AG04450 (cell line): ENCODE measurements around the gene IGFN1. TPM values are rescaled to one million over a fixed set of nuclear protein-coding genes. Genes with fewer than 3 reads are reported as not detected.

Experiments
- CTCF ChIA-PET: fragments of 300-600, 350-600 bp; formaldehyde crosslinking; extraction: SDS; loops from one replicate; lab custom pipeline; 2022; ENCODE audit warnings: antibody characterized with exemption, inconsistent platforms; lab: Charles Lee
- POLR2A ChIA-PET: fragments of 350-600 bp; formaldehyde crosslinking; extraction: SDS; loops from one replicate; lab custom pipeline; 2021; ENCODE audit warnings: antibody characterized with exemption, inconsistent platforms; lab: Yijun Ruan, JAX
- DNase-seq: peaks from one replicate; pipeline ENCODE4 v3.0.0-alpha.2; 2011; ENCODE audit warnings: low read depth, low spot score
- H3K27ac ChIP-seq: one replicate; pipeline ENCODE4 v1.5.1; 2012; ENCODE audit warnings: low read depth, low read length, control low read depth
- H3K27me3 ChIP-seq: one replicate; pipeline ENCODE4 v1.6.0; 2012; ENCODE audit warnings: low read length; ENCODE audit not compliant: control insufficient read depth, insufficient read depth
- H3K4me3 ChIP-seq: 2 replicates; pipeline ENCODE4 v1.5.1; 2011; ENCODE audit warnings: mild to moderate bottlenecking, low read depth, low read length, control low read depth
- H3K9me3 ChIP-seq: 2 replicates; pipeline ENCODE4 v1.5.1; 2012; ENCODE audit warnings: low read length; ENCODE audit not compliant: control insufficient read depth, insufficient read depth
- polyA plus RNA-seq: library from polyadenylated mRNA; depleted of rRNA; stranded (reverse); fragments of >200 nt; gene quantifications from 2 replicates; pipeline ENCODE4 v1.2.3, GENCODE V29; 2011
- TF ChIP-seq, protein P1 (sequence below): IDR thresholded peaks from 2 replicates; pipeline ENCODE4 v1.5.1; 2011; ENCODE audit warnings: low read depth, low read length, control low read depth, inconsistent platforms

IGFN1 gene
- polyA plus RNA-seq, 1 experiment = not detected

DNA sequence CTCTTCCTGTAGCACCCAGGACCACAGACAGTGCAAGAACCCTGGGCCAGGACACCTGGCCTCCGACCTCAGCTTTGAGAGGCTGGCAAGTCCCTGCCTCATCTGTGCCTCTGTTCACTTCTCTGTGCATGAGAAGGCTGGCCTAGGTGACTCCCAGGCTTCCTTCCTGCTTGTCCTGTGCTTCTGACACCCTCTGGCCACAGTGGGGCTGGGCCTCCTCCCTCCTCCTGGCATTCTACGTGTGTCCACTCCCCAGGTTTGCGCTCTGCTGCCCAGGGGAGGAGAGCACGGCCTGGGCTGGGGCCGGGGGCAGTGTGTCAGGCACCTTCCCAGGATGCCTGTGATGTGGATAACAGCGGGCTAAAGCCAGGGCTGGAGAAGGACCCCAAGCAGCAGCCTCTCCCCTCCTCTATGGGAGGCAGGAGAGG lies 62.3 kb downstream of the IGFN1 start:
- no peak overlapping the region for H3K27ac ChIP-seq
- CTCF ChIA-PET = interaction anchor here (0.5 to 2.7 kb wide), 3 partner anchors 32 to 108 kb away, joined by 3 to 12 read pairs (median 3); no protein-coding TSS in a partner anchor
- POLR2A ChIA-PET = no interaction called here
- peaks cover 16% of the 10 kb centered on the region for H3K27me3 ChIP-seq
- TF ChIP-seq, protein P1, sequence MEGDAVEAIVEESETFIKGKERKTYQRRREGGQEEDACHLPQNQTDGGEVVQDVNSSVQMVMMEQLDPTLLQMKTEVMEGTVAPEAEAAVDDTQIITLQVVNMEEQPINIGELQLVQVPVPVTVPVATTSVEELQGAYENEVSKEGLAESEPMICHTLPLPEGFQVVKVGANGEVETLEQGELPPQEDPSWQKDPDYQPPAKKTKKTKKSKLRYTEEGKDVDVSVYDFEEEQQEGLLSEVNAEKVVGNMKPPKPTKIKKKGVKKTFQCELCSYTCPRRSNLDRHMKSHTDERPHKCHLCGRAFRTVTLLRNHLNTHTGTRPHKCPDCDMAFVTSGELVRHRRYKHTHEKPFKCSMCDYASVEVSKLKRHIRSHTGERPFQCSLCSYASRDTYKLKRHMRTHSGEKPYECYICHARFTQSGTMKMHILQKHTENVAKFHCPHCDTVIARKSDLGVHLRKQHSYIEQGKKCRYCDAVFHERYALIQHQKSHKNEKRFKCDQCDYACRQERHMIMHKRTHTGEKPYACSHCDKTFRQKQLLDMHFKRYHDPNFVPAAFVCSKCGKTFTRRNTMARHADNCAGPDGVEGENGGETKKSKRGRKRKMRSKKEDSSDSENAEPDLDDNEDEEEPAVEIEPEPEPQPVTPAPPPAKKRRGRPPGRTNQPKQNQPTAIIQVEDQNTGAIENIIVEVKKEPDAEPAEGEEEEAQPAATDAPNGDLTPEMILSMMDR = no peak
- H3K9me3 ChIP-seq = no peaks in the 10 kb centered on the region; the same call in 1 of the 2 replicates
- no peak overlapping the region for H3K4me3 ChIP-seq
- no peak for DNase-seq

DNA sequence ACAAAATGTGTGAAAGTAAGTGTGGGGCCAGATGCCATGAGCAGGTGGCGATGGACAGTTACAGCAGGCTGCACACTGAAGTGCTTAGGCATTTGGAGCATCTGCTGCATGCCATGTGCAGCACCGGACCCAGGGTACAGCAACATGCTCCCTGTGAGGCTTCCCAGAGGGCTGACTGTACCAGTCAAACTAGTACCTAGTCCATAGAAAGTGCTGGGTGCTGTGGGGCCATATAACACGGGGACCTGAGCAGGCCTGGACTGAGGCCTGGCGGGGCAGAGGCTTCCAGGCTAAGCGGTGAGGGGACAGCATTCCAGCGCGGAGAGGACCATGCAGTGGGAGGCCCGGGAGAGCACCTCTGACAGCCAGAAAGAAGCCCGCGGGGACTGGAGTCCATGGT lies 62.8 kb downstream of the IGFN1 start:
- ChIA-PET CTCF (interaction anchor here (0.6 to 2.5 kb wide), 8 partner anchors 10 to 107 kb away, joined by 3 to 89 read pairs (median 8); no protein-coding TSS in a partner anchor), POLR2A (no interaction called here)
- Histone ChIP-seq H3K27ac (no peak overlapping the region), H3K9me3 (no peaks in the 10 kb centered on the region; the same call in 1 of the 2 replicates), H3K27me3 (peaks cover 16% of the 10 kb centered on the region), H3K4me3 (no peak overlapping the region)
- DNase-seq = no peak
- TF ChIP-seq, protein P1 = no peak

DNA sequence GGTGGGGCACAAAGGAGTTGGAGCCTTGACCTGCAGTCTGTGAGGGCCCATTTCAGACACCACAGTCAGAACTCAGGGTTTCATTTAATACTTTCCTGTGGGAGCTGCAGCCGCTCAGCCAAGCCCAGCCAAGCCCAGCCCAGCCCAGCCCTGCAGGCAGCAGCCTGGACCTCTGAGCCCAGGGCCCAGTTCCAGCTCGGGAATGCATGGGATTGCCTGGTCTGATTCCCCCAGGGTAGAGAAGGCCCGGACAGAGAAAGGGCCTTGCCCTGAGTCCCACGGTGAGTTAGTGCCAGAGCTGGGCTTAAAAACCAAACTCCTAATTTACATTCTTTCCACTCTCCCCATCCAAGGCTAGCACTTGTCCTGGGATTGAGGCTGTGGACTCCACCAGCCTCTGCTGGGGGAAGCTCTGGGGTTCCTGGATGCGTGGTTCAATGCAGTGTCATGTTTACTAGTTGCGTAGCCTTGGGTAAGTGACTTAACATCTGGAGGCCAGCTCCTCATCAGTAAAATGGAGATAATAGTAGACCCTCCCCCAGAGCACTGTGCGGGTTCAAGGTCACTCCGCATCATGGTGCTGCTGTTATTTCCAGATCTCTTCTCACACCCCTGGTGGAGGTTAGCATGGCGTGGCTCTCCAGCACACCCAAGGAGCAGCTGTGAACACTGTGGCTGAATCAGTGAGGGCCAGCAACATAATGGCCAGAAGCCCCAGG lies 63.4 kb downstream of the IGFN1 start:
- ChIA-PET POLR2A (no interaction called here), CTCF (interaction anchor here (0.6 to 2.5 kb wide), 25 partner anchors 8 to 282 kb away, joined by 3 to 89 read pairs (median 5); no protein-coding TSS in a partner anchor)
- no peak for DNase-seq
- Histone ChIP-seq H3K27ac (no peak overlapping the region), H3K9me3 (peaks cover 3% of the 10 kb centered on the region; the same call in 1 of the 2 replicates), H3K4me3 (no peak overlapping the region), H3K27me3 (peaks cover 16% of the 10 kb centered on the region)
- TF ChIP-seq, protein P1 = no peak

DNA sequence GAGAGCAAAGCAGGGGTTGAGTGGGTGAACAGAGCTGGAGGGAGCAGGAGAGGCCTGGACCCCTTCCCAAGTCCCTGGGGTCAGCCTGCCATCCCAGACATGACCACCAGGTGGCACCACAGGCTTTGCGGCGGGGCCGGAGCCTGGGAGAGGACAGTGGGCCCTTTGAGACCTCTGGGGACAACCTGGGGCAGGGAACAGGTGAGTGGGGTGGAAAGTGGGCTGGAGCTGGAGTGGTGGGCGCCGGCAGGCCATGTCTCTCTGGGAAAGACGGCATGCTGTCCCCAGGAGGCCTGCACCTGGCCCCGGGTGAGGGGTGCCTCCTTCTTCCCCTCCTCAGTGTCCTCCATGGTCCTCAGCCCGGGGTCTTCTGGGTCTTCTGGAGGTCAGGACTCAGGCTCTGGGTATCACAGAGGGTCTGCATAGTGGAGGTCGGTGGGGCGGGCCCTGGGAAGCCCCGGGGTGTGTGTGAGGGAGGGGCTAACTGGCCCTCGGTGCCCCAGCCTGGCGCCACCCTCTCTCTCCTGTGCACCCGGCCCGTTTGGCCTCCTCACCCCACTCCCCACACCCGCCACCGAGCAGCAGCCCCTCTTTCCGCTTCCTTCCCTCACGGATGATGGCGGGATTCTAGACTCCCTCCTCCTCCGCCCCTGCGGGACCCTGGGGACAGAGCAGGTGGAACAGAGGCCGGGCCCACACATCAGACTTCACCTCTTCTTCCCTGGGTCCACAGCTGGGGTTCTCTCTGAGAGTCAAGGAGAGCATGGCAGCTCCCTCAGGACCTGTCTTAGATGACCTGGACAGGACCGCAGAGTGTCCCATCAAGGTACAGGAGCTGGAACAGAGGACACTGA lies 64.2 kb downstream of the IGFN1 start:
- TF ChIP-seq, protein P1 = peak; percentile 95
- H3K9me3 ChIP-seq = peaks cover 3% of the 10 kb centered on the region; the same call in 1 of the 2 replicates
- H3K27me3 ChIP-seq = peaks cover 16% of the 10 kb centered on the region
- H3K4me3 ChIP-seq = no peak overlapping the region
- no peak for DNase-seq
- no peak overlapping the region for H3K27ac ChIP-seq
- POLR2A ChIA-PET = no interaction called here
- CTCF ChIA-PET = interaction anchor here (0.6 to 2.5 kb wide), 22 partner anchors 8 to 193 kb away, joined by 3 to 89 read pairs (median 6); no protein-coding TSS in a partner anchor
